ENCODE measurements around the gene IGSF21.
"Not testable (repeated sequence)": the region's sequence is repeated elsewhere in the genome, so short reads cannot be mapped to it uniquely, and the experiment has no call there.

The IGSF21 gene

GRCh38 chr1:18340158-18340764 lies 232.7 kb downstream of the IGSF21 start:
- DNase-seq = no peak

GRCh38 chr1:18340787-18341186 lies 233.2 kb downstream of the IGSF21 start:
- no peak for DNase-seq

GRCh38 chr1:18341291-18342069 lies 233.9 kb downstream of the IGSF21 start:
- DNase-seq = no peak

DNA sequence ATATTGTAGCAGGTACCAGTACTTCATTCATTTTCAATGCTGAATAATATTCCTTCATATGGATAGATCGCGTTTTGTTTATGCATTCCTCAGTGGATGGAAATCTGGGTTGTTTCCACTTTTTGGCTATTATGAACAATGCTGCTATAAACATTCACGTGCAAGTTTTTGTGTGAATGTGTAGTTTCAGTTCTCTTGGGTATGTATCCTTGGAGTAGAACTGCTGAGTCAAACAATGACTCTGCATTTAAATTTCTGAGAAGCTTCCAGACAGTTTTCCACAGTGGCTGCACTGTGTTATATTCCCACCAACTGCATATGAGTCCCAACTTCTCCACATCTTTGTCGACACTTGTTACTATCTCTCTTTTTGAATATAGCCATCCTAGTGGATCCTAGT lies 235.1 kb downstream of the IGSF21 start:
- no peak for DNase-seq

- DNase-seq = no peak
Measured at GRCh38 chr1:18343581-18343980, 236.0 kb downstream of the IGSF21 start.

DNA sequence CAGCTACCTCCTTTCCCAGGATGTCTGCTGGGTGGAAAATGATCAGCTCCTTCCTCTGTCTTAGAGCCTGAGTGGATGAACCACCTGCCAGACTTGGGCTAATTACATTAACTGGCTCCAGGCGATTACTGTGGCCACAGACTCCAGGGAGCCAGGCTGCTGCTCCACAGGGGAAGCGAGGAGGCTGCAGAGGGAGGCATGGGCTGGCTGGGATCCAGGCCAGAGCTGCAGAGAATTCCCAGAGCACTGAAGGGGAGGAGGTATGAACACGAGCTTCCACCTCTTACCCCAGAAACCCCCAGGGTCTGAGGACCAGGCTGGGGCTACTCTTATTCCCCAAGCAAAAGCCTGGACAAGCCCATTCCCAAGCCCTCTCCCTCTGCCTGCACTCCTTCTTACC lies 237.2 kb downstream of the IGSF21 start:
- DNase-seq = no peak

DNA sequence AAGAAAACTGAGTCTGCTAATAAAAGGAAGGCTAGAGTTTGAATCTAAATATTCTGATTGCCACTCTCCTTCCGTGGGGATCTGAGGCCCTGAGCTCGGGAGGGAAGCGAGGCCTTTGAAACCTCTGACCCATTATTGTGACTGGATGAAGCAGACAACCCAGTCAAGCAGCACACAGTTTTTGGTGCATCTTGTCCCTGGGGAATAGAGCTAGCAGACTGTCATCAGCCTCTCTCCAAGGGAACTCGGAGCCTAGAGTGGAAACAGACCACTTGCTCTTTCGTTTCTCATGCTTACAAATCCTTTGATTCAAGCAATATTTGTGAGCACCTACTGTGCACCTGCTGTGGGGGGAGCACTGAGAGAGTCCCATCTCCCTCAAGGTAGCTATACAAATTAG lies 240.0 kb downstream of the IGSF21 start:
- no peak for DNase-seq

DNA sequence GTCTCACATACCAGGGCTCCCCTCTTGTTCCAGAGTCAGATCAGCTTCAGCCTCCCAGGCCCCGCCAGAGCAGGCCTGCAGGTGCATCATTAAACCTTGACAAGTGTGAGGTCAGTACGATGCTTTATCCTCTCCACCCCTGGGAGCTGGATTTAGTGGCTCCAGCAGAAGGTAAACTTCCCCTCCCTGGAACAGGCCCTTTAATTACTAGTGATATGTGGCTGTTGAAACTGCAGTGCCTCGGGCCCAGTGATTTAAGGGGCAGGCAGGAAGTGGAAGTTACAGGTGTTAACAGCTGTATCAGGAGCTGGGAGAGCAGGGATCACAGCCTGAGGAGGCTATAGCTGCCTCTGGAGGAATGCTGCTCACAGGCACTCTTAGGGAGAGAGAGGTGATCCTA lies 240.8 kb downstream of the IGSF21 start:
- DNase-seq = no peak

GRCh38 chr1:18350747-18351146 lies 243.1 kb downstream of the IGSF21 start:
- no peak for DNase-seq

GRCh38 chr1:18351735-18352134 lies 244.1 kb downstream of the IGSF21 start:
- no peak for DNase-seq

- no peak for DNase-seq
Measured at GRCh38 chr1:18352636-18353265, 245.2 kb downstream of the IGSF21 start.

GRCh38 chr1:18353528-18353927 lies 245.9 kb downstream of the IGSF21 start:
- DNase-seq = no peak

DNA sequence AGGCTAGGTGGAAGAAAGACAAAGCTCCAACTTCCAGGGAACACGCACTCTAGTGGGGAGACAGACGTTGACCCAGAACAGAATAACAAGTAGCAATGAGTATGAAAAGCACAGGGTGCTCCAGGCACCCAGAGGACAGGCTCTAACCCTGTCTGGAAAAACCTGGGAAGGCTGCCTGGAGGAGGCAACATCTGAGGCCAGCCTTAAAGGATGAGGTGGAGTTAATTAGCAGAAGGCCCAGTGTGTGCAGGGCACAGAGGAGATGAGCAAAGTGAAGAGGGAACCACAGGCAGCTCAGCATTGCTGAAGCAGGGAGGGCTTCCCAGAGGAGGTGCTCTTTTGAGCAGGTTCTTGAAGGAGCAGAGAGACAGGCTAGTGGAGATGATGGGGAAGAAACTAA lies 246.4 kb downstream of the IGSF21 start:
- no peak for DNase-seq

GRCh38 chr1:18354612-18355011 lies 247.0 kb downstream of the IGSF21 start:
- DNase-seq = no peak

GRCh38 chr1:18357622-18358230 lies 250.1 kb downstream of the IGSF21 start:
- no peak for DNase-seq

GRCh38 chr1:18358600-18358999 lies 251.0 kb downstream of the IGSF21 start:
- no peak for DNase-seq

DNA sequence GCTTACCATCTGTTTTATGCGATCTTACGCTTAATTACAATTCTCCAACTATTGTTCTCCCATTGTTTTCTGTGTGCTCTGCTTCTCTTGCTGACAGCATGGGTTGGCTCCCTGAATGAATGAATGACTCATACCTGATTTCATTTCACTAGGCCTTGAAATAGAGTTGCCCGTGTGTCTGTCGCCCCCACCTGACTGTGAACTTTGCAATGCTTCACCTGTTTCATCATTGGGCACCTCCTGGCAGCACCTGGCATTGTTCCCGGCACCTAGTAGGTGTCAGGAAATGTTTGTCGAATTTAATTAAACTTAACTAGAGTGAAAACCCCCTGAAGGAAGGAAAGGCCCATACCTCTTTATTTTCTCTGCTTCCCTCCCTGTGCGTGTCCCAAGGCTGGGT lies 252.7 kb downstream of the IGSF21 start:
- no peak for DNase-seq

DNA sequence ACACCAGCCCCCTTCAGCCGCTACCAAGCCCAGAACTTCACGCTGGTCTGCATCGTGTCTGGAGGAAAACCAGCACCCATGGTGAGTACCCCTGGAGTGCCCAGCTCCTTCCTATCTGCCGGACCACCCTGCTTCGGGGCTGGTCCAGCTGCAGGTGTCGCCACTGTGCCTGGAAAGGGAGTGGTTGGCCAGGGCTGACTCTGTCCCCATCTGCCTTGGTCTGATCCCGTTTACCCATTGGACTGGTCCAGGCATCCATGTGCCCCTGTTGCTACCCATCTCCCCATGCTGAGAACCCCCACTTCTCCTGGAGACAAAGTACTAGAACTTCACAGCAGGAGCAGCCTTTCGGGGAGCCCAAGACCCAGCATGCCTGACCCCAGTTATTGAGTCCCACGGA lies 254.6 kb downstream of the IGSF21 start:
- no peak for DNase-seq

GRCh38 chr1:18363436-18363835 lies 255.8 kb downstream of the IGSF21 start:
- no peak for DNase-seq

DNA sequence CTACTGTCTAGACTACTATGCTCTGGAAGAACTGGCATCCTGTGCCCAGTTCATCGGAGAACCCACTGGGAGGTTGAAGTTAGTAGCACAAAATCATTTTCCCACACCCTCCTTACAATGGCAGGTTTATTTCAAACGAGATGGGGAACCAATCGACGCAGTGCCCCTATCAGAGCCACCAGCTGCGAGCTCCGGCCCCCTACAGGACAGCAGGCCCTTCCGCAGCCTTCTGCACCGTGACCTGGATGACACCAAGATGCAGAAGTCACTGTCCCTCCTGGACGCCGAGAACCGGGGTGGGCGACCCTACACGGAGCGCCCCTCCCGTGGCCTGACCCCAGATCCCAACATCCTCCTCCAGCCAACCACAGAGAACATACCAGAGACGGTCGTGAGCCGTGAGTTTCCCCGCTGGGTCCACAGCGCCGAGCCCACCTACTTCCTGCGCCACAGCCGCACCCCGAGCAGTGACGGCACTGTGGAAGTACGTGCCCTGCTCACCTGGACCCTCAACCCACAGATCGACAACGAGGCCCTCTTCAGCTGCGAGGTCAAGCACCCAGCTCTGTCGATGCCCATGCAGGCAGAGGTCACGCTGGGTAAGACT lies 257.6 kb downstream of the IGSF21 start:
- no peak for DNase-seq

GRCh38 chr1:18372505-18372904 lies 264.9 kb downstream of the IGSF21 start:
- DNase-seq = not testable (repeated sequence)

DNA sequence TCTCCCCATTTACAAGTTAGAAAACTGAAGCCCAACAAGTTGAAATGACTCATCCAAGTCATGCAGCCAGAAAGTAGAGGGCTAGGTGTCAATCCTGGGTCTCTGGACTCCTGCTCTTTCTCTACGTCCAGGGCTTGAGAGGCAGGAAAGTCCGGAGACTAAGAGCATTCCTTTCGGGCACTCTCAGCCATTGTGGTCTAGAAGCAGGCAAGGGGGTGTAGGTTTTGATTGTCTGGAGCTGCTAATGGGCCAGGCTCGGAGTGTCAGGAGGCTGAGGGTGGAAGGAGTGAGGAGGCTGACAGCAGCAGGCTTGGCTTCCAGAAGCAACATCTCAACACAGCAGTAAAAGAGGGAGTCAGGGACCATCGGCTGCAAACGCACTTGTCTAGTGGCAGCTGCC lies 265.6 kb downstream of the IGSF21 start:
- no peak for DNase-seq

GRCh38 chr1:18373882-18374493 lies 266.4 kb downstream of the IGSF21 start:
- no peak for DNase-seq
